ENCODE data around the gene DOCK2.
"Not testable (repeated sequence)": the region's sequence is repeated elsewhere in the genome, so short reads cannot be mapped to it uniquely, and the experiment has no call there.

The DOCK2 gene

DNA sequence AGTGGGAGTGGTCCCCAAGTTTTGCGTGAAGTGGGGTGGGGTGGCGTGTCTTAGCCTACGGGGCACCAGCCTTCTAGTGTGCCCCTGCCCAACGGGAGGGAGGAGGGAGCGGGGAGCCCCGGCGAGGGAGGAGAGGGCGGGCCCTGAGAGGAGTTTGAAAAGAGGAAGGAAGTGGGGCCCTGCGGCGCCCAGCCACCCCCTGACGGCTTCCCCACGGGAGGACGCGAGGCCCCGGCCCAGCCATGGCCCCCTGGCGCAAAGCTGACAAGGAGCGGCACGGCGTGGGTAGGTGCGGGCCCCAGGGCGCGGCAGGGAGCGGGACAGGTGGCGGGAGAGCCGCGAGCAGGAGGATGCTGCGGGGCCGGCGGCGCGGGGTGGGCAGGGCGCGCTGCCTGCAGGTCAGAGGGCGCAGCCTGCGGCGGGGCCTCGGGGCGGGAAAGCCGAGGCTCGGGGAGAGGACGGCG, at the start of gene DOCK2:
Gene DOCK2, plus strand, starts transcription at position 191 of the 464 bp plus-strand sequence. Its CDS starts 52 bp downstream, at position 243.
- peak; percentile 29 to 48 for DNase-seq (ENCODE audit: low read depth in 2 of 2)

GRCh38 chr5:169590602-169591001, 46.5 kb upstream of the DOCK2 start:
- DNase-seq (ENCODE audit: low read depth in 2 of 2) = no peak

- no peak for DNase-seq (ENCODE audit: low read depth in 2 of 2)
Measured at GRCh38 chr5:169591636-169592035, 45.4 kb upstream of the DOCK2 start.

DNA sequence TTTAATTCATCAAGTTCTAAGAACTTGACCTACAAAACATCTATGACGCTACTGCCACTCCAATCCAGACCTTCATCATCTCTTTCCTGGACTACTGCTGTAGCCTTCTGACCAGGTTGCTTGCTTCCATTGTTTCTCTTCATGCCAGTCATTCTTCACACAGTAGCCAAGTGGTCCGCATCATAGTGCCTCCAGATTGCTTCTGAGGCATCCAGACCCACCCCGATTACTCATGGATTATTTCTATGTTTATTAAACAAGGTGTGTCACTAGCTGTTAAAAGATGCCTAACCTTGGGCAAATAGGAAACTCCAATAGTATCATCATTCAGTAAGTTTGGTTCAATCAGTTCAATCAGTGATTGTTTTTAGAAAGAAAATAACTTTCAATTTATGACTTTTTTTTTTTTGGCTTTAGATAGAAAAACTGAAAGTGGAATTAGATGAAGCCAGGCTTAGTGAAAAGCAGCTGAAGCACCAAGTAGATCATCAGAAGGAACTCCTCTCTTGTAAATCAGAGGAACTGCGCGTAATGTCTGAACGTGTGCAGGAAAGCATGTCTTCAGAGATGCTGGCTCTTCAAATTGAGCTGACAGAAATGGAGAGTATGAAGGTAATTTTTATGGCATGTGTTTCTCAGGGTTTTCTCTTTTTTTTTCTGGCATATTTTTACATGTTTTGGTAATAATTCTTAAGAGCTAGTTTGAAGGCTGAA, 44.0 kb upstream of the DOCK2 start:
- no peak for DNase-seq (ENCODE audit: low read depth in 2 of 2)

- DNase-seq (ENCODE audit: low read depth in 2 of 2) = no peak
Measured at GRCh38 chr5:169595172-169595820, 41.8 kb upstream of the DOCK2 start.

GRCh38 chr5:169599451-169599850, 37.6 kb upstream of the DOCK2 start:
- DNase-seq (ENCODE audit: low read depth in 2 of 2) = no peak

DNA sequence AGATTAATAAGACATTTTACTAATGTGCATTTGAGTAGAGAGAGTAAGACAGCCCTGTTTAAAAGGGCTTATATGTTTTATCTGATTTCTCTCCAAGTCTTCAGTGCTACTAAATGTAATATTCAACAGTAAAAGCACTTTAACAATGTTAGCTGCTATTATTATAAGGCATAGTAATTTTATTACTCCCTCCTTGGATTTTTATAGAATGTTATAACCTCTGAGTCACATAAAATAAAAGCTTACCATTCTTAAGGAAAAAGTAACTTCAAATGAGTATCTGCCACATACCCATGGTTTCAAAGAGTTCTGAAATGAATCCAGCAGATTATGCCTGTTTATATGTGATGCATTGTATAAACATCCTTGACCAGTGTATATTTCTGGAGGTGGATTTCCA, 34.5 kb upstream of the DOCK2 start:
- no peak for DNase-seq (ENCODE audit: low read depth in 2 of 2)

DNA sequence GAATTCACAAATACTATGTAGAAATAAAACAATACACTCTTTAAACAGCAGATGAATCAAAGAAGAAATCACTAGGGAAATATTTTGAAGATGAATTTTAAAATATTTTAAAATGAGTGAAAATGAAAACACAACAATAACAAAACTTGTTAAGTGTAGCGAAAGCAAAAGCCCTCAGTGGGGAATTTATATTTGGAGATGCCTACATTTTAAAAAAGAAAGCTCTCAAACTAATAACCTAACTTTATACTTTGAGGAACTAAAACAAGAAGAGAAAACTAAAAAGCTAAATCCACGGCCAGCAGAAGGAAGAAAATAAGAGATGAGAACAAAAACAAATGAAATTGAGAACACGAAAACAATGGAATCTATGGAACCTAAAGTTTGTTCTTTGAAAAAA, 30.8 kb upstream of the DOCK2 start:
- no peak for DNase-seq (ENCODE audit: low read depth in 2 of 2)

- DNase-seq (ENCODE audit: low read depth in 2 of 2) = no peak
Measured at GRCh38 chr5:169607882-169608281, 29.2 kb upstream of the DOCK2 start.

- no peak for DNase-seq (ENCODE audit: low read depth in 2 of 2)
Measured at GRCh38 chr5:169609716-169610115, 27.4 kb upstream of the DOCK2 start.

GRCh38 chr5:169610606-169611005, 26.5 kb upstream of the DOCK2 start:
- no peak for DNase-seq (ENCODE audit: low read depth in 2 of 2)

GRCh38 chr5:169615561-169615960, 21.5 kb upstream of the DOCK2 start:
- no peak for DNase-seq (ENCODE audit: low read depth in 2 of 2)

DNA sequence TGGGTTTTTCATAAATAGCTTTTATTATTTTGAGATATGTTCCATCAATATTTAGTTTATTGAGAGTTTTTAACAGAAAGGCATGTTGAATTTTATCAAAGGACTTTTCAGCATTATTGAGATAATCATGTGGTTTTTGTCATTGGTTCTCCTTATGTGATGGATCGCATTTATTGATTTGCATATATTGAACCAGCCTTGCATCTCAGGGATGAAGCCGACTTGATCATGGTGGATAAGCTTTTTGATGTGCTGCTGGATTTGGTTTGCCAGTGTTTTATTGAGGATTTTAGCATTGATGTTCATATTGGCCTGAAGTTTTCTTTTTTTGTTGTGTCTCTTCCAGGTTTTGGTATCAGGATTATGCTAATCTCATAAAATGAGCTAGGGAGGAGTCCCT, 12.8 kb upstream of the DOCK2 start:
- not testable (repeated sequence) for DNase-seq (ENCODE audit: low read depth in 2 of 2)

DNA sequence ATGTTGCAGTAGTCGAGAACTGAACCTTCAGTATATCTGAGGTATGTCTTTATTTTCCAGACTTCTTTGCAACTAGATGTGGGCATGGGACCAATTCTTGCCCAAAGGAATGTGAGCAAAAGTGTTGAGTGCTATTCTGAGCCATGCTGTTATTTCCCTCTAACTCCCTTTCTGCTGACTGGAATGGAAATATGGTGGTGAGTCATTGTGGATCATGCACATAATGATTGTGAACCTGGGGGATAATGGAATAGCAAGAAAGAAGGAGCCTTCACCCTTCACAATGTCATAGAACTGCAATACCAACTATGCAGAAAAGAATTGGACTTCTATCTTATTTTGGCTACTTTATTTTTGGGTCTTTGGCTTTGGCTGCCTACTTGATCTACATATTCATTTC, 10.3 kb upstream of the DOCK2 start:
- no peak for DNase-seq (ENCODE audit: low read depth in 2 of 2)

GRCh38 chr5:169627551-169627950, 9.5 kb upstream of the DOCK2 start:
- no peak for DNase-seq (ENCODE audit: low read depth in 2 of 2)

GRCh38 chr5:169628892-169629291, 8.2 kb upstream of the DOCK2 start:
- no peak for DNase-seq (ENCODE audit: low read depth in 2 of 2)

DNA sequence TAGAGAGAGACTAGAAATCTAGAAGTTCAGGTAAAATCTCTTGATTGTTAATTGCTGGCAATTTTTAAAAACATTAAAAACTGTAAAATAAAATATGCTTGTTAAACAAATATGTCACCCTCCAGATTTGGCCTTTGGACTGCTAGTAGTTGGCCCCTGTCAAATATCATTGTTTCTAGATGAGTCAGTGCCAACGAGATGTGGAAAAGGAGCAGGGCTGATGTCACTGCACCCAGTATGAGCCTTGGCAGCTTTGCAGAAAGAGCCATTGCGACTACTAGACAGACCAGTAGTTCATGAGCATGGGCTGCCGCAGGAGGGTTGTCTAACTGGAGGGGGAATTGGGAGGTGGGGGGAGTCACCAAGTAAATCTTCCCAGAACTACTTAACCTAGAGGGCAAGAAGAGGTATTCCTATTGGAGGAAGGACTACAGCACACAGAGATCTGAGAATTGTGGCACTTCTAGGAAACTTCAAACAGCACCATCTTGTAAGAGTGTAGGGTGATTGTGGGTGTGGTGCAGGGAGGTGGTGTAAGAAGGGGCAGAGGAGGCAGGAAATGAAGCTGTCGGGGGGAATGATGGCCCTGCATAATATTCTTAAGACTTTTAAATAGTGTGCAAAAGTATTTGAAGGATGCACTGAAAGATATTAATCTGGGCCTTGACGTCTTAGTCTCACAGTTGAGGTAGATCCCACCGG, 7.1 kb upstream of the DOCK2 start:
- DNase-seq (ENCODE audit: low read depth in 2 of 2) = no peak

DNA sequence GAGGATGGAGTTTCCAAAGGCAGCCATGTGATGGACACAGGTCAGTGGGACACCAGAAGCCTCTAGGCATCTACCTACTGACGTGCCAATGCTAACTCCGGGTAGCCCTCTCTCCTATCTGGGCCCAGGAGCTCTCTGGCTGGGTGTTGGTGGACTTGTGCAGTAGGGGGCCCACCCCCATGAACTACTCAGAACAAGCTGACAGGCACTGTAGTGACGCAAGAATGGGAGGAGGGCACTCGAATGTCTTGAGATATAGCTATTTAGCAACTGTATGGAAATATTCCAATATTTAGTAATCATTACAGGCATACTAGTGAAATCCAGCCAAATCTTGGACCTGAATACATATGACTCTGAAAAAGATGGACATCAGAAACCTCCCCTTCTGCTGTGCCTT, 5.7 kb upstream of the DOCK2 start:
- no peak for DNase-seq (ENCODE audit: low read depth in 2 of 2)

GRCh38 chr5:169632946-169633345, 4.1 kb upstream of the DOCK2 start:
- no peak for DNase-seq (ENCODE audit: low read depth in 2 of 2)

DNA sequence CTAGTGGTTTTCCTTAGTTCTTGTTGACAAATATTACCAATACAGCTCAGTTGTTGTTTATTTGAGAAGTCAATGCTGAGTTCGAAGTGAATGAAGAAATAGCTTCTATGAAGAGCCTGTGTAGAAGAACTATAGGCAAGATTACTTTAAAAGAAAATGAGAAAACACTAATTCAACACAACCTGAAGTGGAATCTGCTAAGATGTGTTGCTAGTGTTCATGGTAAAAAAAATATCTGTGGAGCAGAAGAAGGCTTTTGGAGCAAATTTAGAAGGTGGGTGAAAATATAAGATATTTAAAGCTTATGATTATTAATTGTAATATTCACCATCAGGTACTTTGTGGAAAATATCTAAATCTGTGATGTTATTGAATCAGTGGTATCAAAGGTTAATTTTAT, 2.5 kb upstream of the DOCK2 start:
- DNase-seq (ENCODE audit: low read depth in 2 of 2) = no peak

GRCh38 chr5:169635936-169636335, 1.1 kb upstream of the DOCK2 start:
- DNase-seq (ENCODE audit: low read depth in 2 of 2) = no peak

GRCh38 chr5:169636477-169637084, 494 bp upstream of the DOCK2 start:
- no peak for DNase-seq (ENCODE audit: low read depth in 2 of 2)

All from stimulated activated CD8-positive, alpha-beta memory T cell treated with anti-CD3 and anti-CD28 coated beads, Interleukin-2, amount 100 ng/mL, for 1 hour (primary cell).